Thoracic aorta (tissue), 2 donors: ENCODE data around the gene PLSCR3. TPM values are rescaled to one million over a fixed set of nuclear protein-coding genes. Genes with fewer than 3 reads are reported as not detected.

Experiments
- ATAC-seq: fragments of 150-250 bp; one replicate; pipeline ENCODE4 v1.8.0; 2017; ENCODE audit warnings: low read depth; ENCODE audit not compliant: insufficient number of reproducible peaks, low FRiP score
- DNase-seq: peaks from one replicate; pipeline ENCODE4 v3.0.0-alpha.2; 2020; ENCODE audit warnings: low spot score
- H3K27ac ChIP-seq, 2 donors: fragments of 200-600 bp; sonication (generic); 1 replicate in 1 of 2; 2 replicates in 1 of 2; pipeline ENCODE4 v1.5.1; 2016; ENCODE audit warnings: mild to moderate bottlenecking in 2 of 2, moderate library complexity in 2 of 2
- H3K27me3 ChIP-seq: fragments of 200-600 bp; sonication (generic); replicated peaks from 2 replicates; pipeline ENCODE4 v1.6.0; 2016; ENCODE audit warnings: mild to moderate bottlenecking; ENCODE audit not compliant: insufficient read depth
- H3K36me3 ChIP-seq: fragments of 200-600 bp; sonication (generic); one replicate; pipeline ENCODE4 v1.5.1; 2016
- H3K4me1 ChIP-seq, 2 donors: fragments of 200-600 bp; sonication (generic); 1 replicate in 1 of 2; 2 replicates in 1 of 2; pipeline versions ENCODE4 v1.5.1 to v1.6.0; 2016; ENCODE audit warnings: low read depth in 2 of 2, mild to moderate bottlenecking in 1 of 2; ENCODE audit not compliant: control insufficient read depth in 1 of 2
- H3K4me3 ChIP-seq: fragments of 200-600 bp; sonication (generic); 2 replicates; pipeline ENCODE4 v1.5.1; 2016; ENCODE audit warnings: mild to moderate bottlenecking
- H3K9me3 ChIP-seq: fragments of 200-600 bp; sonication (generic); 2 replicates; pipeline ENCODE4 v1.5.1; 2016
- total RNA-seq, 2 donors: library from RNA; depleted of rRNA; stranded (reverse); fragments of >200 nt; gene quantifications; one replicate each; pipeline versions ENCODE4 v1.1.0 to v1.2.3, GENCODE V29; 2016
- TF ChIP-seq, protein P1 (sequence below): fragments of 200-600 bp; sonication (generic); IDR thresholded peaks from one replicate; pipeline ENCODE4 v1.5.1; 2019; ENCODE audit warnings: antibody characterized with exemption

PLSCR3 gene
- total RNA-seq, 2 donors from 2014 or later: 31.0 to 49.4 TPM

DNA sequence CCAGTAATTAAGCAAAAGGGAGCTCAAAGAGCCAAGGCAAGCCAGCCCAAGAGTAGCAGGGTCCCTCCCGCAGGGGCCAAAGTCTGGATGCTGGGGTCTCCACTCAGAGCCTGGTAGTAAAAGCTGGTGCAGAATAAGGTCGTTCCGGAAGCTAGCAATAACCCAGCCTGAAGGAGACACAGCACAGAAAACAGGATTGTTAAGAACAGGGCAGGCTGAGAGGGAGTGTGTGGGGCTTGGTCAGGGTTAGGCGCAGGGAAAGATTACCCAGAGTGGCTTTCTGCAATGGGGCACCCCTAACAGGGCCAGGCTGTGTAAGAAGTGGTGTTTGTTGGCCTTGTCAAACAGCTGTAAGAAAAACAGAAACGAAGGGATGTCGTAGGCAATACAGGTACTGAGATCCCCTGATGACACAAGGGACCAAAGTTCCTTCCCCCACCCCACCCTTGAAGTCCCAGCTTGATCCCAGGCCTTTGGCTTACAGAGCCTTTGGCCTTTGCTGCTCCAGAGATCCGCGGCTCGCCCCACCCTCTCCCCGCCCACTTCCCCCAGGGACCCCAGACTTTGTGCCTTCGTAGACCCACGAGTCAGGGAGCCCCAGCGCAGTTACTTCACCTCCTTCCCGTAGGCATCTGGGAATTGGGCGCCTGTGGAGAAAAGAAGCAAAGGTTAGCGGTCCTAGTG is 8.9 kb upstream of the PLSCR3 start:
- no peak for ATAC-seq
- Histone ChIP-seq H3K4me1 (peaks cover 18% of the 10 kb centered on the region in 2 donors), H3K4me3 (peak overlapping the region; percentile 90), H3K9me3 (no peaks in the 10 kb centered on the region), H3K27me3 (no peaks in the 10 kb centered on the region), H3K27ac (peak overlapping the region; percentile 78 to 93), H3K36me3 (no peaks in the 10 kb centered on the region)
- DNase-seq: no peak
- TF ChIP-seq, protein P1, sequence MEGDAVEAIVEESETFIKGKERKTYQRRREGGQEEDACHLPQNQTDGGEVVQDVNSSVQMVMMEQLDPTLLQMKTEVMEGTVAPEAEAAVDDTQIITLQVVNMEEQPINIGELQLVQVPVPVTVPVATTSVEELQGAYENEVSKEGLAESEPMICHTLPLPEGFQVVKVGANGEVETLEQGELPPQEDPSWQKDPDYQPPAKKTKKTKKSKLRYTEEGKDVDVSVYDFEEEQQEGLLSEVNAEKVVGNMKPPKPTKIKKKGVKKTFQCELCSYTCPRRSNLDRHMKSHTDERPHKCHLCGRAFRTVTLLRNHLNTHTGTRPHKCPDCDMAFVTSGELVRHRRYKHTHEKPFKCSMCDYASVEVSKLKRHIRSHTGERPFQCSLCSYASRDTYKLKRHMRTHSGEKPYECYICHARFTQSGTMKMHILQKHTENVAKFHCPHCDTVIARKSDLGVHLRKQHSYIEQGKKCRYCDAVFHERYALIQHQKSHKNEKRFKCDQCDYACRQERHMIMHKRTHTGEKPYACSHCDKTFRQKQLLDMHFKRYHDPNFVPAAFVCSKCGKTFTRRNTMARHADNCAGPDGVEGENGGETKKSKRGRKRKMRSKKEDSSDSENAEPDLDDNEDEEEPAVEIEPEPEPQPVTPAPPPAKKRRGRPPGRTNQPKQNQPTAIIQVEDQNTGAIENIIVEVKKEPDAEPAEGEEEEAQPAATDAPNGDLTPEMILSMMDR: no peak

DNA sequence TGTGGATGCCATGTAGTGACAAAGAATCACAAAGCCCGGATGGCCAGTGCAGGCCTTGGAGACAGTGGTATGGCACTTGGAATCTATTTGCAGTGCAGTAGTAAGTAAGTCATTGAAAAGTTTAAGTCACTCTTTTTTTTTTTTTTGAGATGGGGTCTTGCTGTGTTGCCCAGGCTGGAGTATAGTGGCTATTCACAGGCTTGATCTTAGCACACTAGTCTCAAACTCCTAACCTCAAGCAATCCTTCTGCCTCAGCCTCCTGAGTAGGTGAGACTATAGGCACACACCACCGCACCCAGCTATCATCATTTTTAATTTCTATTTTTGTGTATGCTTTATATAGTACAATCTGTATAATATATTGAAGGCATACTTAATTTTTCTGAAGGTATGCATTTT is 4.3 kb upstream of the PLSCR3 start:
- Histone ChIP-seq H3K36me3 (no peaks in the 10 kb centered on the region), H3K9me3 (no peaks in the 10 kb centered on the region), H3K27me3 (no peaks in the 10 kb centered on the region), H3K4me1 (peaks cover 12% of the 10 kb centered on the region in 2 donors), H3K4me3 (no peak overlapping the region), H3K27ac (no peak overlapping the region)
- TF ChIP-seq, protein P1: no peak
- DNase-seq: no peak
- ATAC-seq: no peak

DNA sequence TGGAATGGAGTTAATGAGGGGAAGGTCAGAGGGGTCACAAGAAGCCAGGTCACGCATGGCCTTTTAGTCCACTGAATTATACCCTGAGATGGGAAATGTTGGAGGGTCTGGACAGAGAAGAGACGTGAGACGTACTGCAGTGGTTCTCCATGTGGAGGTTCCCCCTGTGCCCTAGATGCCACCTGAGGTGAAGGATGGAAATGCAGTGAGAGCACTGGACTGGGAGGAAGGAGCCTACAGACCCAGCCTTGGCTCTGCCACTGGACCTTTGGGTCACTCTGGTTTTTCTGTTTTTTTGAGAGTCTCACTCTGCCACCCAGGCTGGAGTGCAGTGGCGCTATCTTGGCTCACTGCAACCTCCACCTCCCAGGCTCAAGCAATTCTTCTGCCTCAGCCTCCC is 1.8 kb upstream of the PLSCR3 start:
- H3K4me1 ChIP-seq: peaks cover 6 to 10% of the 10 kb centered on the region in 2 donors
- H3K27me3 ChIP-seq: no peaks in the 10 kb centered on the region
- no peaks in the 10 kb centered on the region for H3K9me3 ChIP-seq
- TF ChIP-seq, protein P1: no peak
- no peak for ATAC-seq
- H3K4me3 ChIP-seq: no peak overlapping the region
- DNase-seq: no peak
- H3K27ac ChIP-seq: no peak overlapping the region
- peaks cover 5% of the 10 kb centered on the region for H3K36me3 ChIP-seq

DNA sequence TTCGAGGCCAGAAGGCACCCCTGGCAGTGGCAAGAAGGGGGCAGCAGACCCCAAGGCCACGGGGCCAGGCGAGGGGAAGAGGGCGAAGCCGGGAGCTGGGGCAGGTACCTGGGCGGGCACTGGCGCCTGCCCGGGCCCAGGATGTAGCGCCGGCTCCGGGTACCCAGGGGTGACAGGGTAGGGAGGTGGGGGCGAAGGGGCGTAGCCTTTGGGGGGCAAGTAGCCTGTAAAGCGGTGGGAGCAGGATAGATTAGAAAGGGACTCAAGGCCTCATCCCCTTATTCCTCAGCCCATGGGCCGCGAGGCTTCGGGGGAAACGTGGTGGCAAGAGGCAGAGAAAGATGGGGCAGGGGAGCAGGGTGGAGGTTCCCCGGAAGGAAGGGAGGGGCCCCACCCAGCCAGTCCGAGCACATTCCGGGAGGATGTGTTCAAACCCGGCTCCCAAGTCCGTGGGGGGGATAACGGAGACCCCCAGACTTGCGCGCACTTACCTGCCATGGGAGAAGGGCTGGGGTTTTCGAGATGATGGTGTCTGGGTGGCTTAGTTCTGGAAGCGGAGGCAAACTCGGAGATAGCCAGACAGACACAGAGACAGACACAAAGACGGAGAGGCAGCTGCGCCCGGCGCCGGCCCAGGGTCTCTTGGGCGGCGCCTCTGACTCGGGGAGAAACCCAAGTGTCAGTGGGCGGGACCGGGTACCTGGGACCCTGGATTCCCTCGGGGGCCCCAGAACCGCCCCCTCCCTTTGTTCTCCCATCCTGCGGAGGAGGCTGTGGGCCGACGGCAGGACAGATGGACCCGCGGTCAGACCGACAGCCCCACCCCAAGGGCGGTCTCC is 493 bp downstream of the PLSCR3 start:
- ATAC-seq (no peak), DNase-seq (no peak)
- TF ChIP-seq, protein P1: no peak
- Histone ChIP-seq H3K4me3 (peak overlapping the region; percentile 84), H3K27me3 (no peaks in the 10 kb centered on the region), H3K36me3 (peaks cover 16% of the 10 kb centered on the region), H3K4me1 (peaks cover 6 to 10% of the 10 kb centered on the region in 2 donors), H3K9me3 (no peaks in the 10 kb centered on the region), H3K27ac (peak overlapping the region; percentile 84 to 88)
